Stimulated activated CD8-positive, alpha-beta memory T cell treated with anti-CD3 and anti-CD28 coated beads, Interleukin-15, amount 100 ng/mL, for 1 hour (primary cell): ENCODE measurements around the gene URB1.

Source experiments
- DNase-seq: peaks from one replicate; pipeline ENCODE4 v3.0.0-alpha.2; 2020; ENCODE audit warnings: low read depth

Gene URB1

GRCh38 chr21:32340863-32341848 lies 51.7 kb downstream of the URB1 start:
- no peak for DNase-seq

- no peak for DNase-seq
These were observed 54.4 kb downstream of the URB1 start for GRCh38 chr21:32338209-32338921.

- DNase-seq: no peak
These were observed 55.6 kb downstream of the URB1 start for GRCh38 chr21:32337206-32337605.

GRCh38 chr21:32336711-32337110 lies 56.1 kb downstream of the URB1 start:
- DNase-seq: no peak

- no peak for DNase-seq
These were observed 56.9 kb downstream of the URB1 start for GRCh38 chr21:32335601-32336575.

GRCh38 chr21:32334980-32335531 lies 57.8 kb downstream of the URB1 start:
- no peak for DNase-seq

- DNase-seq: no peak
These were observed 58.7 kb downstream of the URB1 start for GRCh38 chr21:32333953-32334673.

- no peak for DNase-seq
These were observed 60.3 kb downstream of the URB1 start for GRCh38 chr21:32332463-32332951.

- no peak for DNase-seq
These were observed 61.1 kb downstream of the URB1 start for GRCh38 chr21:32331444-32332305.

- no peak for DNase-seq
These were observed 62.0 kb downstream of the URB1 start for GRCh38 chr21:32330784-32331311.

GRCh38 chr21:32329776-32330175 lies 63.0 kb downstream of the URB1 start:
- DNase-seq: no peak

GRCh38 chr21:32329331-32329730 lies 63.5 kb downstream of the URB1 start:
- no peak for DNase-seq

GRCh38 chr21:32328595-32328994 lies 64.2 kb downstream of the URB1 start:
- no peak for DNase-seq

- DNase-seq: no peak
These were observed 67.1 kb downstream of the URB1 start for GRCh38 chr21:32325706-32326105.

GRCh38 chr21:32322676-32323075 lies 70.1 kb downstream of the URB1 start:
- DNase-seq: no peak

- DNase-seq: no peak
These were observed 70.7 kb downstream of the URB1 start for GRCh38 chr21:32322103-32322502.

- DNase-seq: no peak
These were observed 71.3 kb downstream of the URB1 start for GRCh38 chr21:32321480-32321879.

- no peak for DNase-seq
These were observed 72.1 kb downstream of the URB1 start for GRCh38 chr21:32320726-32321125.

GRCh38 chr21:32320059-32320458 lies 72.8 kb downstream of the URB1 start:
- no peak for DNase-seq

GRCh38 chr21:32319012-32319411 lies 73.8 kb downstream of the URB1 start:
- DNase-seq: no peak
